ENCODE measurements around the gene RGP1. TPM values are rescaled to one million over a fixed set of nuclear protein-coding genes. Genes with fewer than 3 reads are reported as not detected.

The RGP1 gene
- total RNA-seq, 2 experiments from 2014 or later, result 17.1 to 17.3 TPM

Other genes with a start within 250 kb of the RGP1 start
- gene TESK1, start 144.0 kb upstream of the RGP1 start, total RNA-seq, result 10 to 100 TPM; 47.9 to 51.6 TPM
- 10 to 100 TPM; 13.7 to 15.1 TPM for gene CD72, start 130.9 kb upstream of the RGP1 start, total RNA-seq
- 10 to 100 TPM; 62.0 to 63.7 TPM for gene SIT1, start 98.4 kb upstream of the RGP1 start, total RNA-seq
- gene RMRP, start 91.3 kb upstream of the RGP1 start, total RNA-seq, result 1,000 to 10,000 TPM; 9,117 to 9,295 TPM
- gene CCDC107, start 91.0 kb upstream of the RGP1 start, total RNA-seq, result 10 to 100 TPM; 17.1 to 18.3 TPM
- 10 to 100 TPM; 12.6 to 13.7 TPM for gene ARHGEF39, start 84.1 kb upstream of the RGP1 start, total RNA-seq
- 1 to 10 TPM; 5.5 to 6.2 TPM for gene CA9, start 75.4 kb upstream of the RGP1 start, total RNA-seq
- gene TPM2, start 59.4 kb upstream of the RGP1 start, total RNA-seq, result 1 to 10 TPM; 3.7 to 3.9 TPM
- gene TLN1, start 17.1 kb upstream of the RGP1 start, total RNA-seq, result 100 to 1,000 TPM; 233 to 235 TPM
- gene CREB3, start 16.6 kb upstream of the RGP1 start, total RNA-seq, result 10 to 100 TPM; 32.0 to 33.4 TPM
- gene GBA2, start 59 bp upstream of the RGP1 start, total RNA-seq, result 10 to 100 TPM; 38.7 to 40.1 TPM
- under 1 TPM in 1 of 2 experiments, not detected in 1; 0.65 TPM for gene MSMP, start 5.0 kb downstream of the RGP1 start, total RNA-seq
- gene NPR2, start 42.3 kb downstream of the RGP1 start, total RNA-seq, result 1 to 10 TPM; 9.7 TPM
- 1 to 10 TPM; 1.0 to 1.2 TPM for gene SPAG8, start 63.0 kb downstream of the RGP1 start, total RNA-seq
- gene HINT2, start 65.8 kb downstream of the RGP1 start, total RNA-seq, result 10 to 100 TPM; 67.7 to 70.8 TPM
- not detected for gene FAM221B, start 79.4 kb downstream of the RGP1 start, total RNA-seq
- gene TMEM8B, start 79.9 kb downstream of the RGP1 start, total RNA-seq, result 1 to 10 TPM; 2.2 to 2.4 TPM
- not detected for gene OR13J1, start 121.1 kb downstream of the RGP1 start, total RNA-seq
- not detected for gene HRCT1, start 156.9 kb downstream of the RGP1 start, total RNA-seq
- gene SPAAR, start 160.2 kb downstream of the RGP1 start, total RNA-seq, result not detected
- not detected for gene OR2S2, start 208.9 kb downstream of the RGP1 start, total RNA-seq